ENCODE data around the gene TMEM132A. TPM values are rescaled to one million over a fixed set of nuclear protein-coding genes. Genes with fewer than 3 reads are reported as not detected.

TMEM132A gene
- total and polyA plus RNA-seq, 10 of the 15 experiments (the other 5 are each of a cell fraction or from before 2014, with no cell fraction given): 0.16 to 25.0 (median 4.3) TPM

DNA sequence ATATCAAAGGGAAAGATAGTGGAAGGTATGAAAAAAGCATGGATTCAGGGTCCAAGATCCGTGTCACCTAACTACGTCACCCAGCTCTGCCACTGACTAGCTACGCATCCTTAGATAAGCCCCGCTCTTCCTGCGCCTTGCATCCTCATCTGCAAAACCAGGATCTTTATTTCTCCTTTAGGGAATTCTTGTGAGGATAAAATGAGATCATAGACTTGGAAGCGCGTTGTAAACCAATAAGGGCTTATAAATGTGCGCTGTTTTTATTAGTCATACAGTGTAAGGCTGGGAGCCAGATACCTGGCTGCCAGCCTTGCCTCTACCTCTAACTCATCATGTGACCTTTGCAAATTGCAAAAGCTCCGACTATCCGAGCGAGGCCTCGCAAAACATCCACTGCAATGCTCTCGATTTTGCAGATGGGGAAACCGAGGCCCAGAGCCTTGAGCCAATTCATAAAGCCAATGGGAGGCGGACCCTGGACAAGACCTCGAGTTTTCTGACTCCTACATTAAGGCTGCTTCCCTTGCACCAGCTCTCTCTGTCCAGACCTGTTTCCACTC, 18.6 kb upstream of the TMEM132A start (continued):
- TF ChIP-seq RAD21 (IDR thresholded peaks at IDR 0.05; ENCODE audit: insufficient read depth, low read depth, low read length) (no peak), GATAD2B (conservative IDR thresholded peaks at IDR 0.05; ENCODE audit: low read depth) (no peak), BRCA1 (IDR thresholded peaks at IDR 0.05; ENCODE audit: low read depth, low read length) (no peak), NFYB (IDR thresholded peaks at IDR 0.05; ENCODE audit: insufficient read depth, low read depth, low read length) (no peak), POLR2A (IDR thresholded peaks at IDR 0.05; ENCODE audit: low read depth, low read length) (no peak), RELA (IDR thresholded peaks at IDR 0.05; ENCODE audit: borderline replicate concordance, partially characterized antibody) (no peak), CREM (IDR thresholded peaks at IDR 0.05; ENCODE audit: low read depth) (no peak), NFYA (IDR thresholded peaks at IDR 0.05; ENCODE audit: borderline replicate concordance, low read depth, low read length) (no peak), STAT3 (IDR thresholded peaks at IDR 0.05; ENCODE audit: low read depth, low read length) (no peak)
- TF ChIP-seq, protein P1, sequence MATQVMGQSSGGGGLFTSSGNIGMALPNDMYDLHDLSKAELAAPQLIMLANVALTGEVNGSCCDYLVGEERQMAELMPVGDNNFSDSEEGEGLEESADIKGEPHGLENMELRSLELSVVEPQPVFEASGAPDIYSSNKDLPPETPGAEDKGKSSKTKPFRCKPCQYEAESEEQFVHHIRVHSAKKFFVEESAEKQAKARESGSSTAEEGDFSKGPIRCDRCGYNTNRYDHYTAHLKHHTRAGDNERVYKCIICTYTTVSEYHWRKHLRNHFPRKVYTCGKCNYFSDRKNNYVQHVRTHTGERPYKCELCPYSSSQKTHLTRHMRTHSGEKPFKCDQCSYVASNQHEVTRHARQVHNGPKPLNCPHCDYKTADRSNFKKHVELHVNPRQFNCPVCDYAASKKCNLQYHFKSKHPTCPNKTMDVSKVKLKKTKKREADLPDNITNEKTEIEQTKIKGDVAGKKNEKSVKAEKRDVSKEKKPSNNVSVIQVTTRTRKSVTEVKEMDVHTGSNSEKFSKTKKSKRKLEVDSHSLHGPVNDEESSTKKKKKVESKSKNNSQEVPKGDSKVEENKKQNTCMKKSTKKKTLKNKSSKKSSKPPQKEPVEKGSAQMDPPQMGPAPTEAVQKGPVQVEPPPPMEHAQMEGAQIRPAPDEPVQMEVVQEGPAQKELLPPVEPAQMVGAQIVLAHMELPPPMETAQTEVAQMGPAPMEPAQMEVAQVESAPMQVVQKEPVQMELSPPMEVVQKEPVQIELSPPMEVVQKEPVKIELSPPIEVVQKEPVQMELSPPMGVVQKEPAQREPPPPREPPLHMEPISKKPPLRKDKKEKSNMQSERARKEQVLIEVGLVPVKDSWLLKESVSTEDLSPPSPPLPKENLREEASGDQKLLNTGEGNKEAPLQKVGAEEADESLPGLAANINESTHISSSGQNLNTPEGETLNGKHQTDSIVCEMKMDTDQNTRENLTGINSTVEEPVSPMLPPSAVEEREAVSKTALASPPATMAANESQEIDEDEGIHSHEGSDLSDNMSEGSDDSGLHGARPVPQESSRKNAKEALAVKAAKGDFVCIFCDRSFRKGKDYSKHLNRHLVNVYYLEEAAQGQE (IDR thresholded peaks at IDR 0.05; ENCODE audit: low read depth, low read length): no peak
